ENCODE results near the gene KLHL33. TPM values are rescaled to one million over a fixed set of nuclear protein-coding genes. Genes with fewer than 3 reads are reported as not detected.

KLHL33 gene
- total and polyA plus RNA-seq, 5 donors from 2014 or later, result 0.72 TPM; not detected in 4

GRCh38 chr14:20387576-20387975 lies 48.4 kb downstream of the KLHL33 start:
- Mint-ChIP-seq H3K4me3 (no peak overlapping the region), H3K27ac (no peak overlapping the region), H3K9me3 (no peaks in the 10 kb centered on the region), H3K27me3 (no peaks in the 10 kb centered on the region), H3K4me1 (no peaks in the 10 kb centered on the region), H3K36me3 (peaks cover 43% of the 10 kb centered on the region)
- DNase-seq (no peak), ATAC-seq (ENCODE audit: low read depth in 2 of 2) (no peak)
- Histone ChIP-seq H3K4me1 (ENCODE audit: control insufficient read depth, insufficient read depth, low read length, poor library complexity, severe bottlenecking) (no peaks in the 10 kb centered on the region), H3K9me3 (ENCODE audit: control insufficient read depth in 2 of 2, low read length in 2 of 2) (no peaks in the 10 kb centered on the region), H3K27ac (ENCODE audit: insufficient read depth, low read length, poor library complexity, severe bottlenecking) (no peak overlapping the region), H3K27me3 (ENCODE audit: control insufficient read depth, insufficient read depth, low read length) (no peaks in the 10 kb centered on the region), H3K4me3 (ENCODE audit: low read depth, low read length) (no peak overlapping the region), H3K36me3 (ENCODE audit: control insufficient read depth, insufficient read depth, low read length) (peaks cover 90% of the 10 kb centered on the region)

GRCh38 chr14:20386276-20386855 lies 49.6 kb downstream of the KLHL33 start:
- Histone ChIP-seq H3K4me3 (ENCODE audit: low read depth, low read length) (no peak overlapping the region), H3K9me3 (ENCODE audit: control insufficient read depth in 2 of 2, low read length in 2 of 2) (no peaks in the 10 kb centered on the region), H3K36me3 (ENCODE audit: control insufficient read depth, insufficient read depth, low read length) (peaks cover 90% of the 10 kb centered on the region), H3K27ac (ENCODE audit: insufficient read depth, low read length, poor library complexity, severe bottlenecking) (no peak overlapping the region), H3K27me3 (ENCODE audit: control insufficient read depth, insufficient read depth, low read length) (no peaks in the 10 kb centered on the region), H3K4me1 (ENCODE audit: control insufficient read depth, insufficient read depth, low read length, poor library complexity, severe bottlenecking) (no peaks in the 10 kb centered on the region)
- ATAC-seq (ENCODE audit: low read depth in 2 of 2) (no peak), DNase-seq (no peak)
- H3K9me3 Mint-ChIP-seq, result no peaks in the 10 kb centered on the region
- no peak overlapping the region for H3K27ac Mint-ChIP-seq
- H3K36me3 Mint-ChIP-seq, result peaks cover 43% of the 10 kb centered on the region
- H3K4me3 Mint-ChIP-seq, result no peak overlapping the region
- H3K27me3 Mint-ChIP-seq, result no peaks in the 10 kb centered on the region
- H3K4me1 Mint-ChIP-seq, result no peaks in the 10 kb centered on the region

GRCh38 chr14:20384886-20385285 lies 51.1 kb downstream of the KLHL33 start:
- H3K4me3 Mint-ChIP-seq, result no peak overlapping the region

GRCh38 chr14:20384321-20384720 lies 51.6 kb downstream of the KLHL33 start:
- no peak overlapping the region for H3K4me3 Mint-ChIP-seq
- H3K27ac Mint-ChIP-seq, result peak overlapping the region in 1 of 3 donors; percentile 46
- ATAC-seq (ENCODE audit: low read depth in 2 of 2), result no peak
- no peak overlapping the region for H3K27ac ChIP-seq (ENCODE audit: insufficient read depth, low read length, poor library complexity, severe bottlenecking)
- peaks cover 47% of the 10 kb centered on the region for H3K36me3 Mint-ChIP-seq
- no peak overlapping the region for H3K4me3 ChIP-seq (ENCODE audit: low read depth, low read length)
- no peak for DNase-seq
- H3K36me3 ChIP-seq (ENCODE audit: control insufficient read depth, insufficient read depth, low read length), result peaks cover 90% of the 10 kb centered on the region
- H3K4me1 Mint-ChIP-seq, result no peaks in the 10 kb centered on the region
- H3K27me3 ChIP-seq (ENCODE audit: control insufficient read depth, insufficient read depth, low read length), result no peaks in the 10 kb centered on the region
- no peaks in the 10 kb centered on the region for H3K9me3 ChIP-seq (ENCODE audit: control insufficient read depth in 2 of 2, low read length in 2 of 2)
- no peaks in the 10 kb centered on the region for H3K4me1 ChIP-seq (ENCODE audit: control insufficient read depth, insufficient read depth, low read length, poor library complexity, severe bottlenecking)
- no peaks in the 10 kb centered on the region for H3K27me3 Mint-ChIP-seq
- H3K9me3 Mint-ChIP-seq, result no peaks in the 10 kb centered on the region

More at GRCh38 chr14:20384886-20385285, 51.1 kb downstream of the KLHL33 start:
- Histone ChIP-seq H3K4me3 (ENCODE audit: low read depth, low read length) (no peak overlapping the region), H3K36me3 (ENCODE audit: control insufficient read depth, insufficient read depth, low read length) (peaks cover 90% of the 10 kb centered on the region), H3K9me3 (ENCODE audit: control insufficient read depth in 2 of 2, low read length in 2 of 2) (no peaks in the 10 kb centered on the region), H3K27me3 (ENCODE audit: control insufficient read depth, insufficient read depth, low read length) (no peaks in the 10 kb centered on the region), H3K27ac (ENCODE audit: insufficient read depth, low read length, poor library complexity, severe bottlenecking) (no peak overlapping the region), H3K4me1 (ENCODE audit: control insufficient read depth, insufficient read depth, low read length, poor library complexity, severe bottlenecking) (no peaks in the 10 kb centered on the region)
- Mint-ChIP-seq H3K27me3 (no peaks in the 10 kb centered on the region), H3K27ac (peak overlapping the region in 1 of 3 donors; percentile 46), H3K36me3 (peaks cover 47% of the 10 kb centered on the region), H3K9me3 (no peaks in the 10 kb centered on the region), H3K4me1 (no peaks in the 10 kb centered on the region)
- DNase-seq, result no peak
- no peak for ATAC-seq (ENCODE audit: low read depth in 2 of 2)

- Histone ChIP-seq H3K4me1 (ENCODE audit: control insufficient read depth, insufficient read depth, low read length, poor library complexity, severe bottlenecking) (no peaks in the 10 kb centered on the region), H3K4me3 (ENCODE audit: low read depth, low read length) (no peak overlapping the region), H3K27me3 (ENCODE audit: control insufficient read depth, insufficient read depth, low read length) (no peaks in the 10 kb centered on the region), H3K9me3 (ENCODE audit: control insufficient read depth in 2 of 2, low read length in 2 of 2) (no peaks in the 10 kb centered on the region), H3K27ac (ENCODE audit: insufficient read depth, low read length, poor library complexity, severe bottlenecking) (no peak overlapping the region), H3K36me3 (ENCODE audit: control insufficient read depth, insufficient read depth, low read length) (peaks cover 91% of the 10 kb centered on the region)
- no peaks in the 10 kb centered on the region for H3K4me1 Mint-ChIP-seq
- no peaks in the 10 kb centered on the region for H3K9me3 Mint-ChIP-seq
- peaks cover 46% of the 10 kb centered on the region for H3K36me3 Mint-ChIP-seq
- no peak overlapping the region for H3K27ac Mint-ChIP-seq
- DNase-seq (no peak), ATAC-seq (ENCODE audit: low read depth in 2 of 2) (no peak)
- H3K27me3 Mint-ChIP-seq, result no peaks in the 10 kb centered on the region
- H3K4me3 Mint-ChIP-seq, result no peak overlapping the region
Observed at GRCh38 chr14:20383636-20384035, 52.3 kb downstream of the KLHL33 start.

GRCh38 chr14:20383032-20383431 lies 52.9 kb downstream of the KLHL33 start:
- no peaks in the 10 kb centered on the region for H3K27me3 Mint-ChIP-seq
- H3K36me3 Mint-ChIP-seq, result peaks cover 43% of the 10 kb centered on the region

GRCh38 chr14:20382526-20382925 lies 53.4 kb downstream of the KLHL33 start:
- H3K4me1 Mint-ChIP-seq, result no peaks in the 10 kb centered on the region
- peaks cover 44% of the 10 kb centered on the region for H3K36me3 Mint-ChIP-seq
- Histone ChIP-seq H3K4me3 (ENCODE audit: low read depth, low read length) (no peak overlapping the region), H3K27me3 (ENCODE audit: control insufficient read depth, insufficient read depth, low read length) (no peaks in the 10 kb centered on the region), H3K9me3 (ENCODE audit: control insufficient read depth in 2 of 2, low read length in 2 of 2) (no peaks in the 10 kb centered on the region), H3K27ac (ENCODE audit: insufficient read depth, low read length, poor library complexity, severe bottlenecking) (no peak overlapping the region), H3K36me3 (ENCODE audit: control insufficient read depth, insufficient read depth, low read length) (peaks cover 91% of the 10 kb centered on the region), H3K4me1 (ENCODE audit: control insufficient read depth, insufficient read depth, low read length, poor library complexity, severe bottlenecking) (no peaks in the 10 kb centered on the region)
- DNase-seq (no peak), ATAC-seq (ENCODE audit: low read depth in 2 of 2) (no peak)
- no peak overlapping the region for H3K27ac Mint-ChIP-seq
- H3K9me3 Mint-ChIP-seq, result no peaks in the 10 kb centered on the region
- no peak overlapping the region for H3K4me3 Mint-ChIP-seq
- no peaks in the 10 kb centered on the region for H3K27me3 Mint-ChIP-seq

More at GRCh38 chr14:20383032-20383431, 52.9 kb downstream of the KLHL33 start:
- Histone ChIP-seq H3K4me3 (ENCODE audit: low read depth, low read length) (no peak overlapping the region), H3K27ac (ENCODE audit: insufficient read depth, low read length, poor library complexity, severe bottlenecking) (no peak overlapping the region), H3K27me3 (ENCODE audit: control insufficient read depth, insufficient read depth, low read length) (no peaks in the 10 kb centered on the region), H3K36me3 (ENCODE audit: control insufficient read depth, insufficient read depth, low read length) (peaks cover 91% of the 10 kb centered on the region), H3K4me1 (ENCODE audit: control insufficient read depth, insufficient read depth, low read length, poor library complexity, severe bottlenecking) (no peaks in the 10 kb centered on the region), H3K9me3 (ENCODE audit: control insufficient read depth in 2 of 2, low read length in 2 of 2) (no peaks in the 10 kb centered on the region)
- ATAC-seq (ENCODE audit: low read depth in 2 of 2) (no peak), DNase-seq (no peak)
- Mint-ChIP-seq H3K4me1 (no peaks in the 10 kb centered on the region), H3K9me3 (no peaks in the 10 kb centered on the region), H3K4me3 (no peak overlapping the region), H3K27ac (no peak overlapping the region)

- Mint-ChIP-seq H3K27me3 (no peaks in the 10 kb centered on the region), H3K27ac (peak overlapping the region in 1 of 3 donors; percentile 33), H3K4me3 (no peak overlapping the region), H3K4me1 (no peaks in the 10 kb centered on the region), H3K36me3 (peaks cover 53% of the 10 kb centered on the region), H3K9me3 (no peaks in the 10 kb centered on the region)
- Histone ChIP-seq H3K36me3 (ENCODE audit: control insufficient read depth, insufficient read depth, low read length) (peaks cover 94% of the 10 kb centered on the region), H3K4me3 (ENCODE audit: low read depth, low read length) (no peak overlapping the region), H3K9me3 (ENCODE audit: control insufficient read depth in 2 of 2, low read length in 2 of 2) (no peaks in the 10 kb centered on the region), H3K4me1 (ENCODE audit: control insufficient read depth, insufficient read depth, low read length, poor library complexity, severe bottlenecking) (no peaks in the 10 kb centered on the region), H3K27me3 (ENCODE audit: control insufficient read depth, insufficient read depth, low read length) (no peaks in the 10 kb centered on the region), H3K27ac (ENCODE audit: insufficient read depth, low read length, poor library complexity, severe bottlenecking) (no peak overlapping the region)
- no peak for ATAC-seq (ENCODE audit: low read depth in 2 of 2)
- DNase-seq, result no peak
Observed at GRCh38 chr14:20381341-20381740, 54.6 kb downstream of the KLHL33 start.
